Fibroblast of gingiva (primary cell): ENCODE results near the gene SSTR5.
"Not testable (repeated sequence)": the region's sequence is repeated elsewhere in the genome, so short reads cannot be mapped to it uniquely, and the experiment has no call there.

Experiments
- DNase-seq: peaks from one replicate; pipeline ENCODE4 v3.0.0-alpha.2; 2011; ENCODE audit warnings: low read depth

The SSTR5 gene

GRCh38 chr16:1092685-1093283 lies 20.2 kb downstream of the SSTR5 start:
- DNase-seq: not testable (repeated sequence)

- DNase-seq: no peak
Observed at GRCh38 chr16:1093284-1094123, 21.0 kb downstream of the SSTR5 start.

- DNase-seq: no peak
Observed at GRCh38 chr16:1094124-1094479, 21.6 kb downstream of the SSTR5 start.

- DNase-seq: no peak
Observed at GRCh38 chr16:1094601-1095449, 22.3 kb downstream of the SSTR5 start.

- no peak for DNase-seq
Observed at GRCh38 chr16:1095450-1096168, 23.1 kb downstream of the SSTR5 start.

- DNase-seq: no peak
Observed at GRCh38 chr16:1096169-1097082, 23.9 kb downstream of the SSTR5 start, which contains the start of gene C1QTNF8. Gene C1QTNF8 (minus strand): TSS chr16:1096244. CDS start chr16:1094922, 1,322 bp downstream.

GRCh38 chr16:1097156-1097555 lies 24.6 kb downstream of the SSTR5 start:
- DNase-seq: no peak

GRCh38 chr16:1097800-1098199 lies 25.3 kb downstream of the SSTR5 start:
- DNase-seq: no peak

- no peak for DNase-seq
Observed at GRCh38 chr16:1098266-1098991, 25.9 kb downstream of the SSTR5 start.

GRCh38 chr16:1099189-1100083 lies 26.9 kb downstream of the SSTR5 start:
- DNase-seq: no peak

- DNase-seq: no peak
Observed at GRCh38 chr16:1100084-1100800, 27.7 kb downstream of the SSTR5 start.

- no peak for DNase-seq
Observed at GRCh38 chr16:1101133-1101532, 28.6 kb downstream of the SSTR5 start.

GRCh38 chr16:1101573-1102332 lies 29.2 kb downstream of the SSTR5 start:
- no peak for DNase-seq

GRCh38 chr16:1102333-1102700 lies 29.8 kb downstream of the SSTR5 start:
- no peak for DNase-seq

- DNase-seq: no peak
Observed at GRCh38 chr16:1102921-1103635, 30.5 kb downstream of the SSTR5 start.

GRCh38 chr16:1103636-1103980 lies 31.1 kb downstream of the SSTR5 start:
- no peak for DNase-seq
